ENCODE results near the gene ANKRD11. TPM values are rescaled to one million over a fixed set of nuclear protein-coding genes. Genes with fewer than 3 reads are reported as not detected.
"Not testable (repeated sequence)": the region's sequence is repeated elsewhere in the genome, so short reads cannot be mapped to it uniquely, and the experiment has no call there.

The ANKRD11 gene
- total RNA-seq, 1 experiment from 2014 or later: 242 TPM

- TF ChIP-seq CTCF (IDR thresholded peaks at IDR 0.05; ENCODE audit: unreplicated experiment): no peak
- H3K9me3 Mint-ChIP-seq (ENCODE audit: low read depth, unreplicated experiment): peaks cover 8% of the 10 kb centered on the region
- H3K27me3 Mint-ChIP-seq (ENCODE audit: unreplicated experiment): peaks cover 42% of the 10 kb centered on the region
- H3K27ac Mint-ChIP-seq (ENCODE audit: unreplicated experiment): peak overlapping the region; percentile 63
- no TSS peak for BruUV-seq (replicated peaks)
- intact Hi-C loops (cut with micrococcal nuclease; ENCODE audit: unreplicated experiment): no loop called here
- DNase-seq: peak; percentile 83
- peaks cover 39% of the 10 kb centered on the region for H3K36me3 Mint-ChIP-seq (ENCODE audit: insufficient read depth, unreplicated experiment)
- CTCF ChIA-PET: no interaction called here
- peaks cover 9% of the 10 kb centered on the region for H3K4me1 Mint-ChIP-seq (ENCODE audit: low read depth, unreplicated experiment)
- H3K4me3 Mint-ChIP-seq (ENCODE audit: low read depth, unreplicated experiment): peak overlapping the region; percentile 64
Observed at GRCh38 chr16:89246903-89247733, 243.2 kb downstream of the ANKRD11 start.

GRCh38 chr16:89246383-89246902 is 243.9 kb downstream of the ANKRD11 start:
- no peak for TF ChIP-seq CTCF (IDR thresholded peaks at IDR 0.05; ENCODE audit: unreplicated experiment)
- intact Hi-C loops (cut with micrococcal nuclease; ENCODE audit: unreplicated experiment): no loop called here
- BruUV-seq (replicated peaks): no TSS peak
- DNase-seq: no peak
- Mint-ChIP-seq H3K36me3 (ENCODE audit: insufficient read depth, unreplicated experiment) (peaks cover 43% of the 10 kb centered on the region), H3K9me3 (ENCODE audit: low read depth, unreplicated experiment) (peaks cover 8% of the 10 kb centered on the region), H3K27ac (ENCODE audit: unreplicated experiment) (peak overlapping the region; percentile 63), H3K27me3 (ENCODE audit: unreplicated experiment) (peaks cover 42% of the 10 kb centered on the region), H3K4me1 (ENCODE audit: low read depth, unreplicated experiment) (peaks cover 9% of the 10 kb centered on the region), H3K4me3 (ENCODE audit: low read depth, unreplicated experiment) (peak overlapping the region; percentile 64)
- CTCF ChIA-PET: no interaction called here

- no peak for TF ChIP-seq CTCF (IDR thresholded peaks at IDR 0.05; ENCODE audit: unreplicated experiment)
- Mint-ChIP-seq H3K27ac (ENCODE audit: unreplicated experiment) (no peak overlapping the region), H3K36me3 (ENCODE audit: insufficient read depth, unreplicated experiment) (peaks cover 56% of the 10 kb centered on the region), H3K4me1 (ENCODE audit: low read depth, unreplicated experiment) (peaks cover 9% of the 10 kb centered on the region), H3K27me3 (ENCODE audit: unreplicated experiment) (peaks cover 42% of the 10 kb centered on the region), H3K4me3 (ENCODE audit: low read depth, unreplicated experiment) (no peak overlapping the region), H3K9me3 (ENCODE audit: low read depth, unreplicated experiment) (peaks cover under 1% of the 10 kb centered on the region)
- no TSS peak for BruUV-seq (replicated peaks)
- intact Hi-C loops (cut with micrococcal nuclease; ENCODE audit: unreplicated experiment): no loop called here
- no peak for DNase-seq
- CTCF ChIA-PET: no interaction called here
Observed at GRCh38 chr16:89244754-89245153, 245.6 kb downstream of the ANKRD11 start.

- H3K36me3 Mint-ChIP-seq (ENCODE audit: insufficient read depth, unreplicated experiment): peaks cover 54% of the 10 kb centered on the region
- BruUV-seq (replicated peaks); H3K27ac Mint-ChIP-seq (ENCODE audit: unreplicated experiment); DNase-seq; H3K4me1 Mint-ChIP-seq (ENCODE audit: low read depth, unreplicated experiment); CTCF ChIA-PET; intact Hi-C loops (cut with micrococcal nuclease; ENCODE audit: unreplicated experiment); H3K9me3 Mint-ChIP-seq (ENCODE audit: low read depth, unreplicated experiment): not testable (repeated sequence)
- H3K27me3 Mint-ChIP-seq (ENCODE audit: unreplicated experiment): peaks cover 42% of the 10 kb centered on the region
- peak overlapping the region; percentile 25 for H3K4me3 Mint-ChIP-seq (ENCODE audit: low read depth, unreplicated experiment)
Observed at GRCh38 chr16:89244264-89244663, 246.1 kb downstream of the ANKRD11 start.

- CTCF ChIA-PET: no interaction called here
- H3K4me3 Mint-ChIP-seq (ENCODE audit: low read depth, unreplicated experiment): peak overlapping the region; percentile 25
- TF ChIP-seq CTCF (IDR thresholded peaks at IDR 0.05; ENCODE audit: unreplicated experiment): no peak
- no TSS peak for BruUV-seq (replicated peaks)
- peaks cover 50% of the 10 kb centered on the region for H3K36me3 Mint-ChIP-seq (ENCODE audit: insufficient read depth, unreplicated experiment)
- no peak for DNase-seq
- no peak overlapping the region for H3K27ac Mint-ChIP-seq (ENCODE audit: unreplicated experiment)
- H3K9me3 Mint-ChIP-seq (ENCODE audit: low read depth, unreplicated experiment): no peaks in the 10 kb centered on the region
- H3K4me1 Mint-ChIP-seq (ENCODE audit: low read depth, unreplicated experiment): peaks cover 9% of the 10 kb centered on the region
- H3K27me3 Mint-ChIP-seq (ENCODE audit: unreplicated experiment): peaks cover 42% of the 10 kb centered on the region
- intact Hi-C loops (cut with micrococcal nuclease; ENCODE audit: unreplicated experiment): no loop called here
Observed at GRCh38 chr16:89243664-89244063, 246.7 kb downstream of the ANKRD11 start.

All from Calu3 (cell line).